HG02763 (cell line): ENCODE data around the gene GPR33.
"Not testable (repeated sequence)": the region's sequence is repeated elsewhere in the genome, so short reads cannot be mapped to it uniquely, and the experiment has no call there.

ENCODE experiments used
- ATAC-seq: cut with Tn5 transposase; IDR thresholded peaks from one replicate; pipeline ENCODE4 v1.9.1; 2021; ENCODE audit warnings: mild to moderate bottlenecking, moderate library complexity; ENCODE audit not compliant: unreplicated experiment

The GPR33 gene

GRCh38 chr14:31462450-31462849 lies 25.4 kb downstream of the GPR33 start:
- ATAC-seq = not testable (repeated sequence)

GRCh38 chr14:31461545-31461944 lies 26.3 kb downstream of the GPR33 start:
- no peak for ATAC-seq

- no peak for ATAC-seq
Observed at GRCh38 chr14:31457665-31458659, 29.9 kb downstream of the GPR33 start.

GRCh38 chr14:31456841-31457664 lies 30.8 kb downstream of the GPR33 start, which contains the start of gene DTD2:
TSS of gene DTD2 (minus strand) at chr14:31457506. CDS start at chr14:31457393, 113 bp downstream.
- ATAC-seq = peak; percentile 98

GRCh38 chr14:31449971-31450610 lies 37.7 kb downstream of the GPR33 start:
- no peak for ATAC-seq

GRCh38 chr14:31449136-31449535 lies 38.7 kb downstream of the GPR33 start:
- ATAC-seq = no peak

GRCh38 chr14:31445703-31446102 lies 42.1 kb downstream of the GPR33 start:
- ATAC-seq = no peak

- no peak for ATAC-seq
Observed at GRCh38 chr14:31442284-31442683, 45.6 kb downstream of the GPR33 start.

- no peak for ATAC-seq
Observed at GRCh38 chr14:31441273-31442111, 46.3 kb downstream of the GPR33 start.

GRCh38 chr14:31440280-31440679 lies 47.6 kb downstream of the GPR33 start:
- ATAC-seq = no peak

- ATAC-seq = no peak
Observed at GRCh38 chr14:31439561-31439960, 48.3 kb downstream of the GPR33 start.

- not testable (repeated sequence) for ATAC-seq
Observed at GRCh38 chr14:31437045-31437691, 50.7 kb downstream of the GPR33 start.

- ATAC-seq = no peak
Observed at GRCh38 chr14:31435276-31435675, 52.6 kb downstream of the GPR33 start.
